Measurements from ENCODE around the gene ROCK2.
"Not testable (repeated sequence)": the region's sequence is repeated elsewhere in the genome, so short reads cannot be mapped to it uniquely, and the experiment has no call there.

ROCK2 gene

GRCh38 chr2:11239666-11240462, 104.6 kb downstream of the ROCK2 start:
- no peak for DNase-seq (ENCODE audit: low read depth in 1 of 2, low spot score in 1 of 2)
- no peak for TF ChIP-seq JUND (IDR thresholded peaks at IDR 0.05; ENCODE audit: low read depth)
- in situ Hi-C loops (cut with HindIII; ENCODE audit: low pct_unique_long_range_greater_than_20kb, low sequenced_read_pairs), result no loop called here

DNA sequence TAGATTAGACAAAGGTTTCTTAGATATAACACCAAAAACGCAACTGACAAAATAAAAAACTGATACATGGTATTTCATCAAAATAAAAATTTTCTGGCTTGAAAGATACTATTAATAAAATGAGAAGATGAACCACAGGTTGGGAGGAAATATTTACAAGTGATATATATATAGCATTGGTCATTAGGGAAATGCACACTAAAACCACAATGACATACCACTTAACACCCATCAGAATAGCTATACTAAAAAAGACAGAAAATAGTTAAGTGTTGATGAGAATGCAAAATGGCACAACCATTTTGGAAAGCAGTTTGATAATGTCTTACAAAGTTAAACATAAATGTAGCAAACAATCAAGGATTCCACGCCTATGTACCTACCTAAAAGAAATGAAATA, 105.3 kb downstream of the ROCK2 start:
- DNase-seq (ENCODE audit: low read depth in 1 of 2, low spot score in 1 of 2), result no peak
- in situ Hi-C loops (cut with HindIII; ENCODE audit: low pct_unique_long_range_greater_than_20kb, low sequenced_read_pairs), result no loop called here
- no peak for TF ChIP-seq JUND (IDR thresholded peaks at IDR 0.05; ENCODE audit: low read depth)

- TF ChIP-seq JUND (IDR thresholded peaks at IDR 0.05; ENCODE audit: low read depth), result no peak
- in situ Hi-C loops (cut with HindIII; ENCODE audit: low pct_unique_long_range_greater_than_20kb, low sequenced_read_pairs), result no loop called here
- DNase-seq (ENCODE audit: low read depth in 1 of 2, low spot score in 1 of 2), result no peak
Observed at GRCh38 chr2:11237122-11237521, 107.3 kb downstream of the ROCK2 start.

DNA sequence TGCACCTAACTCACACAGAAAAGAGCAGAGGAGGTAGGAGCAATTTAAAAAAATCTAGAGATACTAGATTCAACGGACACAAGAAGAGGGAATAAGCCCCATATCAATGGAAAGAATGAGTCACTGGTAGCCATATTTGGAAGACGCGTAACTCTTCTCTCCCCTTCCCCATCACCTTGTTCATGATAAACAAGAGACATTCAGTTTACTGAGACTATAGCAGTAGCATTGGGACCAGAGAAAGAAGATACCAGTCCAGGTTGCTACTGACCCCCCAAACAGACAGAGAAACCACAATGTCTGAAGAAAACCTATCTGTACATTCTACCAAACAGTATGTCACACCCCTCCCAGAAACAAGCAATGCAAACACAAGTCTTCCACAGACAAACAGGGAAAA, 108.1 kb downstream of the ROCK2 start:
- TF ChIP-seq JUND (IDR thresholded peaks at IDR 0.05; ENCODE audit: low read depth), result no peak
- no peak for DNase-seq (ENCODE audit: low read depth in 1 of 2, low spot score in 1 of 2)
- in situ Hi-C loops (cut with HindIII; ENCODE audit: low pct_unique_long_range_greater_than_20kb, low sequenced_read_pairs), result no loop called here

DNA sequence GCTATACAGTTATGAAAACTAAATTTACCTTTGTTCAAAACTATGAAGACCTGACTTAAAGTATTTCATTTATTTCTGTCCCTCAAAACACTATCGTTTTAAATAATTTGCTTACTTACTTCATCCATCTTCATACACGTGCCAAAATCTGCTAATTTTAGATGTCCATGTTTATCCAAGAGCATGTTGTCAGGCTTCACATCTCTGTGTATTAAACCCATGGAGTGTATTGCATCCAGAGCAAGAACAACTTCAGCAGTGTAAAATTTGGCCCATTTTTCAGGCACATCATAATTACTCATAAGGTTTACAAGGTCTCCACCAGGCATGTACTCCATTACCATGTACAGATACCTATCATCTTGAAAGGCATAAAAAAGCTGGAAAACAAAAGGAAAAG, 108.9 kb downstream of the ROCK2 start:
- no peak for DNase-seq (ENCODE audit: low read depth in 1 of 2, low spot score in 1 of 2)
- no peak for TF ChIP-seq JUND (IDR thresholded peaks at IDR 0.05; ENCODE audit: low read depth)
- in situ Hi-C loops (cut with HindIII; ENCODE audit: low pct_unique_long_range_greater_than_20kb, low sequenced_read_pairs), result no loop called here

DNA sequence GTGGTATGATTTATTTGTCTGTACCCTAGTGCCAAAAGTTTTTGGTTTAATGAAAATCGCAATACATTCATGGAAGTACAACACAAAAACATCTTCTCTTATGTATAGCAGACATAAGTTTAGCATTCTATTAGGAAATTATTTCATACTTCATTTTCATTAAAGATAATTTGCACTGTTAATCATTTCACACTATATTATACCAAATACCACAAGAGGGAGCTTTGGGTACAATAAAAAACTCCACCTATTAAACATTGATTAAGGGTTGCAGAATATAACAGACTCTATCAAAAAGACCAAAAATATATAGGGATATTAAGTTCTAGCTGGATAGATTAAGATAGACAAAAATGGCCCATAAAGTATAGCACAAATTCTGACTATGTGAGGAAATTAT, 110.1 kb downstream of the ROCK2 start:
- in situ Hi-C loops (cut with HindIII; ENCODE audit: low pct_unique_long_range_greater_than_20kb, low sequenced_read_pairs), result no loop called here
- peak in 1 of 2 experiments; percentile 9 for DNase-seq (ENCODE audit: low read depth in 1 of 2, low spot score in 1 of 2)
- TF ChIP-seq JUND (IDR thresholded peaks at IDR 0.05; ENCODE audit: low read depth), result no peak

GRCh38 chr2:11231193-11231592, 113.2 kb downstream of the ROCK2 start:
- DNase-seq (ENCODE audit: low read depth in 1 of 2, low spot score in 1 of 2); in situ Hi-C loops (cut with HindIII; ENCODE audit: low pct_unique_long_range_greater_than_20kb, low sequenced_read_pairs): not testable (repeated sequence)

DNA sequence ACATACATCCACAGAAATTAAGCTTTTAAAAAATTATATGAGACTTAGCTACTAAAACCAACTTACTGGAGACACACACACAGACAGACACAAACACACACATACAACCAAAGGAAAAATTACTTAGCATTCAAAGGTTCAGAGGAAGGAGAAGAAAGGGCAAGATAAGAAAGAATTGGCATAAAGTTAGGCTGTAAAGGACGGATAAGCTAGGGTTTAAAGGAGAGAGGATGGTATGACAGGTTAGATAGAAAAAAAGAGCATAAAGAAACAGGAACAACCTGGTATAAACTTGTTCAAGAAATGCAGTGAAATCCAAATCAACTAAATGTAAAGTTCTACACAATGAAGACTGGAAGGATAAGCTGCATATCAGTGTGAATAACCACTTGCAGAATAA, 115.7 kb downstream of the ROCK2 start:
- DNase-seq (ENCODE audit: low read depth in 1 of 2, low spot score in 1 of 2), result no peak
- in situ Hi-C loops (cut with HindIII; ENCODE audit: low pct_unique_long_range_greater_than_20kb, low sequenced_read_pairs), result no loop called here
- no peak for TF ChIP-seq JUND (IDR thresholded peaks at IDR 0.05; ENCODE audit: low read depth)

- DNase-seq (ENCODE audit: low read depth in 1 of 2, low spot score in 1 of 2), result no peak
Observed at GRCh38 chr2:11227595-11227994, 116.8 kb downstream of the ROCK2 start.

GRCh38 chr2:11224887-11225286, 119.5 kb downstream of the ROCK2 start:
- in situ Hi-C loops (cut with HindIII; ENCODE audit: low pct_unique_long_range_greater_than_20kb, low sequenced_read_pairs), result no loop called here
- DNase-seq (ENCODE audit: low read depth in 1 of 2, low spot score in 1 of 2), result no peak
- TF ChIP-seq JUND (IDR thresholded peaks at IDR 0.05; ENCODE audit: low read depth), result no peak

More at GRCh38 chr2:11227595-11227994, 116.8 kb downstream of the ROCK2 start:
- TF ChIP-seq JUND (IDR thresholded peaks at IDR 0.05; ENCODE audit: low read depth), result no peak
- in situ Hi-C loops (cut with HindIII; ENCODE audit: low pct_unique_long_range_greater_than_20kb, low sequenced_read_pairs), result no loop called here

- DNase-seq (ENCODE audit: low read depth in 1 of 2, low spot score in 1 of 2), result no peak
- in situ Hi-C loops (cut with HindIII; ENCODE audit: low pct_unique_long_range_greater_than_20kb, low sequenced_read_pairs), result no loop called here
- no peak for TF ChIP-seq JUND (IDR thresholded peaks at IDR 0.05; ENCODE audit: low read depth)
Observed at GRCh38 chr2:11222845-11223244, 121.6 kb downstream of the ROCK2 start.

DNA sequence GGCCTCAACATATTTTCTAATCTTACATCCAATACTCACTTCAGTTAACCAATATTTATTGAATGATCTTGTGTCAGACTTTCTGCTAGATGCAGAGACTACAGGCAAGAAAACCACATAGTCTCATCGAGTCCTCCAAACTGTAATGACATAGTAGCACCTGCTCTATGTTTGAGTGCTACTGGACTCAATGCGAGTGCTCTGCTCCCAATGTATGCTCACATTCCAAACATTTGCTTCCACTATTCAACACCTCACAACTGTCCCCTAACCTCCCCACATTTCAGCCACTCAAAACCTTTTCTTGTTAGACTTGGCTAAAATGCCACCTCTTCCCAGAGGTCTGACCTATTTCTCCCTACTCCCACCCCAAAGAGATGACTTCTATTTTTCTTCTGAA, 124.0 kb downstream of the ROCK2 start:
- no peak for TF ChIP-seq JUND (IDR thresholded peaks at IDR 0.05; ENCODE audit: low read depth)
- in situ Hi-C loops (cut with HindIII; ENCODE audit: low pct_unique_long_range_greater_than_20kb, low sequenced_read_pairs), result no loop called here
- DNase-seq (ENCODE audit: low read depth in 1 of 2, low spot score in 1 of 2), result no peak

- TF ChIP-seq JUND (IDR thresholded peaks at IDR 0.05; ENCODE audit: low read depth), result no peak
- DNase-seq (ENCODE audit: low read depth in 1 of 2, low spot score in 1 of 2), result no peak
- in situ Hi-C loops (cut with HindIII; ENCODE audit: low pct_unique_long_range_greater_than_20kb, low sequenced_read_pairs), result no loop called here
Observed at GRCh38 chr2:11215407-11215806, 129.0 kb downstream of the ROCK2 start.

GRCh38 chr2:11214770-11215169, 129.7 kb downstream of the ROCK2 start:
- TF ChIP-seq JUND (IDR thresholded peaks at IDR 0.05; ENCODE audit: low read depth), result no peak
- in situ Hi-C loops (cut with HindIII; ENCODE audit: low pct_unique_long_range_greater_than_20kb, low sequenced_read_pairs), result no loop called here
- DNase-seq (ENCODE audit: low read depth in 1 of 2, low spot score in 1 of 2), result no peak

All from T47D (cell line).